ENCODE results near the gene OSBPL9.
A peak's percentile ranks its signal among the peaks of the same experiment; 100 is the strongest.

OSBPL9 gene, protein sequence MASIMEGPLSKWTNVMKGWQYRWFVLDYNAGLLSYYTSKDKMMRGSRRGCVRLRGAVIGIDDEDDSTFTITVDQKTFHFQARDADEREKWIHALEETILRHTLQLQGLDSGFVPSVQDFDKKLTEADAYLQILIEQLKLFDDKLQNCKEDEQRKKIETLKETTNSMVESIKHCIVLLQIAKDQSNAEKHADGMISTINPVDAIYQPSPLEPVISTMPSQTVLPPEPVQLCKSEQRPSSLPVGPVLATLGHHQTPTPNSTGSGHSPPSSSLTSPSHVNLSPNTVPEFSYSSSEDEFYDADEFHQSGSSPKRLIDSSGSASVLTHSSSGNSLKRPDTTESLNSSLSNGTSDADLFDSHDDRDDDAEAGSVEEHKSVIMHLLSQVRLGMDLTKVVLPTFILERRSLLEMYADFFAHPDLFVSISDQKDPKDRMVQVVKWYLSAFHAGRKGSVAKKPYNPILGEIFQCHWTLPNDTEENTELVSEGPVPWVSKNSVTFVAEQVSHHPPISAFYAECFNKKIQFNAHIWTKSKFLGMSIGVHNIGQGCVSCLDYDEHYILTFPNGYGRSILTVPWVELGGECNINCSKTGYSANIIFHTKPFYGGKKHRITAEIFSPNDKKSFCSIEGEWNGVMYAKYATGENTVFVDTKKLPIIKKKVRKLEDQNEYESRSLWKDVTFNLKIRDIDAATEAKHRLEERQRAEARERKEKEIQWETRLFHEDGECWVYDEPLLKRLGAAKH

DNA sequence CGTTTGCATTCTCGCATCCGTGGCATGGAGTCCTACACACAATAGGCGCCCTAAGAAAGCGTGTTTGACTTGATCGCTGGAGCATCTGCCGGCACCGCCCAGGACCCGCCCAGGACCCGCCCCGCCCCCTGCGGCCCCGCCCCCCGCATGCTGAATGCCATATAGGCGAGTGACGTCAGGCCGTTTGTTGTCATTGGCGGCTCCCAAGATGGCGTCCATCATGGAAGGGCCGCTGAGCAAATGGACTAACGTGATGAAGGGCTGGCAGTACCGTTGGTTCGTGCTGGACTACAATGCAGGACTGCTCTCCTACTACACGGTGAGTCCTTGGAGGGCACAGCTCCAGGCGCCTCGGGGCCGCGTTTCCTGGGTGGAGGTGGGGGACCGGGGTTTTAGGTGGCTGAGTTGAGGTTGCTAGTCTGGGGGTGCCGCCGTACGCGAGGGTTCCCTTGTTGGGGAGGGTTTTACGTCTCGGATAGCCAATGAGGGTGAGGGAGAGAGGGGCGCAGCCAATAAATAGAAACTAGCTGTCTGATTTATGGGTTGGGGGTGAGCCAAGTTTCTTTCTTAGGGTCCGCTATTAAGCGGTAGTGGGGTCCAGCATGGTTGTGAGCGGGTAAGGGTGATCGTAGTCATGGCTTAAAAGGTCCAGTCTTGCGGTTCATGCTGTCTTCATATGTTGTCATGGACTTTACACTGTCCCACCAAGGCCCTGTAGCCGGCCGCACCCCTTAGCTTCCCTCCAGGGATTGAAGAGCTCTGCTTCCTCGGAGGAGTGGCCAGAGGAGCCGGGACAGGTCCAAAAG is at the start of gene OSBPL9:
TSS of gene OSBPL9 (plus strand) at position 190 of the 806 bp plus-strand sequence. CDS start at position 209, 19 bp downstream.
- DNase-seq: peak; percentile 84

DNA sequence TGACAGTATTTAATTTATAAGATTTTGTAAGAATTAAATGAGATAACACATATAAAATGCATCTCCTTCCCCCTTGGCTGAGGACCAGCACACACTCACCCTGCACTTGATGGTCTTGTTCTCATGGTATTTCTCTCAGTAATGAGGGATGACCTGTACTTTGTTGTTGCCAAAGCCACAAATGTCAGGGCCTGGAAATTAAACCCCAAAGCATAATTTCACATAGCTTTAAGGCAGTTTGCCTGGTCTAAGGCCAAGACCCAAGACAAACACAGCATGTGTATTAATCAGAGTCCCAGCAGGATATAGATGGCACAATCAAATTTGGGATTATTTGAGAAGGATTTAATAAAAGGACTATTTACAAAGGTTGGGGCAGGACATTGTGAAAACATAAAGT is 49.2 kb upstream of the OSBPL9 start:
- no peak for DNase-seq

DNA sequence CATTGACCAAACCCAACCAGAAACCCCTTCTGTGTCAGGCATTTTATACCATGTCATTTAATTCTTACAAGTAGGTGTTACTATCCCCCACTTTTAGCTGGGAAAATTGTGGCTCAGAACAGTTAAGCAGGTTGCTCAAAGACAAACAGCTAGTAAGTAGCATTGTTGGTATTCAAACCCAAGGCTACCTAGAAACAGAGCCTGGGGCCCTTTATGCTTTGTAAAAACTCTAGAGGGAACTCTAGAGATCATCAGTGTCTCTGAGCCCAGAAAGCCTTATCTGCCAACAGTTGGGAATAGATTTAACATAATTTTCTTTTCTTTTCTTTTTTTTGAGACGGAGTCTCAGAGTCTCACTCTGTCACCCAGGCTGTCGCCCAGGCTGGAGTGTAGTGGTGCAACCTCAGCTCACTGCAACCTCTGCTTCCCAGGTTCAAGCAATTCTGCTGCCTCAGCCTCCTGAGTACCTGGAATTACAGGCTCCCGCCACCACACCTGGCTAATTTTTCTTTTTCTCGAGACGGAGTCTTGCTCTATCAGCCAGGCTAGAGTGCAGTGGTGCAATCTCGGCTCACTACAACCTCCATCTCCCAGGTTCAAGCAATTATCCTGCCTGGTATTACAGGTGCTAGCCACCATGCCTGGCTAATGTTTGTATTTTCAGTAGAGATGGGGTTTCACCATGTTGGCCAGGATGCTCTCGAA is 48.5 kb upstream of the OSBPL9 start:
- DNase-seq: no peak

DNA sequence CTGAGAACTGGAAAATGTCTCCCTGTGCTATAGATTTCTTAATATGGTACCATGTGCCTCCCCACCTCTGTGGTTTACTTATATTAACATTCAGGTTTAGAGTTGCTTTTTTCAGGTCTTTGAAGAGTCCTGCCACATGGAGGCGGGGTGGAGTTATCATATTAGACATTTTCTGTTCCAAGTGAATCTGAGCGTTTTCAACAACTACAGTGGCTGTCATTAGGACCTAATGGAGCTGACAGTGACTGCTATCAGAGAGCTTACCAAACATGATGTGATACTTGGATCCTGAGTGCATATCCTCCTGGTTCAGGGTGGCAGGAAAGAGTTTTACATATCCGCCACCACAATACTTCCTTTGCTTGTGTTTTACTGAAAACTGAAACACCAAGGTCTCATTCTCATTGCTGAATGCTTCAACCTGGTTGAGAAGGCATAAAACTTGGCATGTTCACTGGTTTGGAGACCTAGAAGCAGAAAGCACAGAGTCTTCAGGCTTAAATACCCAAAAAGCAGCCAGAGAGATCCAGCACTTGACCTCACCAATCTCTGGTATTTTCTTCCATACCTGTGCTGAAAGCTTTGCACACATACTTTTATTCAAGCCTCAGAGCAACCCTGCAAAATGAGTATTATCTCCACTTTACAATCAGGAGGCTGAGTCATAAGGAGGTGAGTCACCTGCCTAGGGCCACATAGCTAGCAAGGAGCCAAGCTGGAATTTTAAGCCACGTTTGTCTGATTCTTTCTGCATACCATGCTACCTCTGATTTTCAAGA is 47.4 kb upstream of the OSBPL9 start:
- DNase-seq: peak; percentile 28

DNA sequence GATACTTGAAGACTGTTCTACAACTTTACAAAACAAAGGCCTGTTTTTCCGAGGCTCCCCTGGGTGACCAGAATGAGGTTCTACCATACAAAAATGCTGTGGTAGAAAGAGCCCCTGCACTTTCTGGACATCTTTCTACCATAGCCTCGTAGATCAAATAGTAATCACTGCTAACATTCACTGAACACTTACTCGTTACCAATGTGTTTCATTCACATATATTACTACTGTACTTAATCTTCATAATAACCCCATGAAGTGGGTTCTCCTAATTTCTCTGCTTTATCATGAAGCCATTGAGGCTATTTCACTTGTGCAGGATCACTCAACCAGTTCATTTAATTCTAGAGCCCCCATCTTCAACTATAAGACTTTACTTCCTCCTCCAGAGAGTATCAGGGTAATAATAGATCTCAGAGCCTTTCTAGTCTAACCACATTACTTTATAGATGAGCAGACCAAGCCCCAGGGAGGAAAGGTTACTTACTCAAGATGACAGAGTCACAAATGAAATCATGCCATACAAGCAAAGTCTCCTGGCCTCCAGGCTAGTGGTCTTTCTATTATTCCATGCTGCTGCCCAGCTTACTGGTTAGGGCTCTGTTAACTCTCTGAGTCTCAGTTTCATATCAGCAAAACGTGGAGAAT is 46.7 kb upstream of the OSBPL9 start:
- peak; percentile 45 for DNase-seq

DNA sequence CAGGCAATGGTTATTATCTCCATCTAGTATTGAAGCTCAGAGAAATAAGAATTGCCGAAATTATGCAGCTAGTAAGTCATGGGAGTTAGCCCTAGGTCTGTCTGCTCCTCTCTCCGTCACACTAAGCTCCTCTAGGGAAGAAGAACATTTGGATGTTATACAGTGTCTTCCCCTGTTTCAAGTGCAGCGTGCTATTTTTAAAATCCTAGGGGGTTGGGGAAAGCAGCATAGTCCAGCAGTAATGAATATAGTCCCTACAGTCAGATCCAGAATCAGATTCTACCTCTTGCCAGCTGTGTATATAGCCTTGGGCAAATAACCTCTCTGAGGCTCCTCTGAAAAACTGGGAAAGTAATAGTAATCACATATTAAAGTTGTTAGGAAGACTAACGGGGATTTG is 44.5 kb upstream of the OSBPL9 start:
- no peak for DNase-seq

DNA sequence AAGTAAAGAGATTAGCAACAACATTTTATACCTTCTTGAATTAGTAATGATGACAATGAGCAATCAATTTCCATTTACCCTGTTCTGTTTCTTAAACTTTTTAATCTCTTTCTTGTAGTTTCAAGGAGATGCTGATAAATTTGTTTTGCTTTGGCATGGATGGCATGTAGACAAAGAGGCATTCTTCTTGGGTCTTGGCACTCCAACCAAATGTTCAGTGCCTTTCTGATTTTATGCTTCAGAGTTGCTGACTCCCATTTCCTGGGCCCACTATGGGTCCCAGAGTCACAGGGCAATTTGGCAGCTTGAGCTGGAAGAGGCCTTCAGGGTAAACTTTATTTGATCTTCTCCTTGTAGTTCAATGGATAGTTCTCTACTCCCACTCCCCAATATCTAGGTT is 42.1 kb upstream of the OSBPL9 start:
- DNase-seq: no peak

DNA sequence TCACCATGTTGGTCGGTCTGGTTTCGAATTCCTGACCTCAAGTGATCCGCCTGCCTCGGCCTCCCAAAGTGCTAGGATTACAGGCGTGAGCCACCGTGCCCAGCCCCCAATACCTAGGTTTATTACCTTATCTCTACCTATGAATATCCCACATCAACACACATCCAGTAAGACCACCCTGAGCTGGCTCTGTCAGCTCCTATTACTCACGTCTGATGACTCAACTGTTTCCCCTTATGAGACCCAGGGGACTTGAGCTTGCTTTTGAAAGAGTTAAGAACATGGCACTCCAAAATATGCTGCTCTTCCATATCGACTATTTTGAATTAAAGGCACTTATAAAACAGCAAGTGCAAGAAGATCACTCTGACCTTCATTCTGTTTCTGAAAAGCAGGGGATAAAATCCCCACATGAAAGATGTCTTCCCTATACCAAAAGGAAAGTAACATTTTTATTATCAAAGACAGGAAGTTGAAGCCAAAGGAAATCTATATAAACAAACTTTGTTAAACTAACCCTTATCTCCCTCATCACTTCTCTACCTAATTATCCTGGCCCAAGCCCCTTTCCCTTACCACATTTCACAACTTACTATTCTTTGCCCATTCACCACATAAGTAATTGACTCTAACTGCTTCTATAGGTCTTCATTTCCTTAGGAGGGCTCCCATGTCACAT is 41.3 kb upstream of the OSBPL9 start:
- DNase-seq: peak; percentile 8

DNA sequence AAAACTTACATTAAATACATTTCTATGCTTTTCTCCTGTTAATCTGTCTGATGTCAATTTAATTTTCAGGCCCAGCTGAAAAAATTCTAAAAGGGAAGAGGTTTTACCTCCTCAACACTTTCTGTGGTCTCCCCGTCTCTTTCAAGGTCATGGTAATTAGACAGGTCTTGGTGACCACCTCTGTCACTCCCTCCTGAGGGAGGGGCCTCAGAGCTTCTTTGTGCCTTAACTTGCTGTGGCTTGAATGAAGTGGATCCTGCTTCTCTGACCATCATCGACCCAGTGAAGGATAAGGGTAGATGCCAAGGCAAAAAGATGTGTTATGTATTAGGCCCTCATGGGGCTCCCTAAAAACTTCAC is 40.8 kb upstream of the OSBPL9 start:
- DNase-seq: no peak

DNA sequence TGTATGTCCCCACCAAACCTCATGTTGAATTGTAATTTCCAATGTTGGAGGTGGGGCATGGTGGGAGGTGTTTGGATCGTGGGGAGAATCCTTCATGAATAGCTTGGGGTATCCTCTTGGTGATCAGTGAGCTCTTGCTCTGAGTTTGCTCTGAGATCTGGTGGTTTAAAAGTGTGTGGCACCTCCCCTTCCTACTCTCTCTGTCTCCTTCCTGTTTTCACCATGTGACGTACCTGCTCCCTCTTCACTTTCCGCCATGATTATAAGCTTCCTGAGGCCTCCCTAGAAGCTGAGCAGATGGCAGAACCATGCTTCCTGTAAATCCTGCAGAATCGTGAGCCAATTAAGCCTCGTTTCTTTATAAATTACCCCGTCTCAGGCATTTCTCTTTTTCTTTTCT is 40.0 kb upstream of the OSBPL9 start:
- DNase-seq: no peak

DNA sequence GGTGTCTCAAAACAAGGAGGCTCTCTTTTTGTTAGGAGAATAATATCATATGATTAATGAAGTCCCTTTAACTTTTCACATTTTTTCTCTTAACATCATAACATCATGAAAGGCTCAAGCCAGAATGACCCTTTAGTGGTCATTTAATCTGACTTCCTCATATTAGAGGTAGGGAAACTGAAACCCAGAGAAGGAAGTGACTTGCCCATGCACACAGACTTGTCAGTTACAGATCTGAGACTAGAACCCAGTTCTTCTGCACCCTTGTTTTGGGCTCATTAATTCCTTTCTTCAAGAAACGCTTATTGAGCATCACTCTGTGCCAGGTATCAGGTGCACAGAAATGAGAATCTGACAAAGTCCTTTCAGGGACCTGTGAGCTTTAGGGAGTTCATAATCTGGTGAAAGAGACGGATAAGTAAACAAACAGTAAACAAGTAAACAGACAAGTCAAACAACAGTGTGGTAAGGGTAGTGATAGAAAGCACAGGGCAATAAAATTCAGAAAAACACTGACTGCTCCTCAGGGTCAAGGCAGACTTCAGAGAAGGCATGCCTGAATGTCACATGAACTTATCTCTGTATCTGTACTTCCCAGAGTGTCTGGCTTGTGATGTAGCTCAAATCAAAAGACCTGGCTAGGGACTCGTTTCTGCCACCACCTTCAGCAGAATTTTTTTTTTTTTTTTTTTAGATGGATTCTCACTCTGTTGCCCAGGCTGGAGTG is 38.3 kb upstream of the OSBPL9 start:
- peak; percentile 84 for DNase-seq

DNA sequence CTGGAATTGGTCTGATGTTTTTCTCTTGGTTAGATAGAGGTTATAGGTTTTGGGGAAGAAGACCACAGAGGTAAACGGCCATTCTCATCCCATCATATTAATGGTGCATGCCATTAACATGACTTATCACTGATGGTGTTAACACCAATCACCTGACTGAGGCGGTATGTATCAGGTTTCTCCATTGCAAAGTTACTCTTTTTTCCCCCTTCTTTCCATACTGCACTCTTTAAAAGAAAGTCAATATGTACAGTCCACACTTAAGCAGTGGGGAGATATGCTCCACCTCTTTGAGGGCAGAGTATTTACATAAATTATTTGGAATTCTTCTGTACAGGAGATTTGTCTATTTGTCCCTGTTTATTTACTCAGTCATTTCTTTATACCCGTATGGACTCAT is 35.7 kb upstream of the OSBPL9 start:
- DNase-seq: no peak

DNA sequence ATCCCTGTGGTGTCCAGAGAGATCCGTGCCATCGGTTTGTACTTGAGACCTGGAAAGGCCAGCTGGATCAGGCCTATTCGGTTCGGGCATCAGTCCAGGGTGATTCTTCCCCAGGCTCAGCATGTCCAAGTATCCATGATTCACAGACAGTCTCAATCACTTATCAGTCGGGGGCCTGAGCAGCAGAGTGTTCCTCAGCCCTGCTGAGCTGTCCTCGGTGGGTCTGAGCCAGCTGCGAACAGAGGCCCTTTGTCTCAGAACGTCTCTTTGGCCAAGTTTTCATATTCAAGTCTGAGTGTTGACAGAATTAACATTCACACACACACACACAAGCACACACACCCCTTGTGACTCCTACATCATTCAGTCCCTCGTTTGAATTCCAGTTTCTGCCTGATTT is 33.4 kb upstream of the OSBPL9 start:
- no peak for DNase-seq

DNA sequence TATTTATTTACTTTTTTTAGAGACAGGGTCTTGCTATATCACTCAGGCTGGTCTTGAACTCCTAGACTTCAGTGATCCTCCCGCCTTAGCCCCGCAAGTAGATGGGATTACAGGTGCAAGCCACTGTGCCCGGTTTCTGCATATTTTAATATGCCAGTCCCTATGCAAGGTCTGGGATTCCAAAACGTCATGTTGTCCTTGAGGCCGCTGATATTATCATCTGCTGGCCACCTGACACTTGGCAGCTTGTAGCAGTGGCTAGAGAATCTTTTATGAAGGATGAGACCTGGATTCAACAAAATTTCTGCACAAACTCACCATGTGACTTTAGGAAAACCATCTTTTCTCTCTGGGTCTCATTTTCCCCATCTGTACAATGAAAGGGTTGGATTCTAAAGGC is 32.9 kb upstream of the OSBPL9 start:
- DNase-seq: no peak

DNA sequence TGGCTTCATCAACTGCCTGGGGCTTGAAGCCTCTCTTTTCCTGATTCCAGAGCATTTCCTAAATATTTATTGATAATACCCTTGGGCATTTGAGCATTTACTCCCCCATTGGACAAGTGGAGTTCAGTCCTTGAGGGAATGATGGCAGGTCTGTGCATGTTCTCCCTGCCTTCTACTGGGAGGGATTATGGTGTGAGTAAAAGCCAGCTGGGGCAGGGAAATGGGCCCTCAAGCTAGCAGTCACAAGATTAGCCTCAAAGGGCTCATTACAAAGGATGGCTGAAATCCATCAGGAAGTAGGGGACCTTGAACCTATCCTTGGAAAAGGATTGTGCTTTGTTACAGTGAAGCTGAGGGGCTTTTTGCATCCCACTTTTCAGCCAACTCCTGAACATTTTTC is 24.2 kb upstream of the OSBPL9 start:
- no peak for DNase-seq

DNA sequence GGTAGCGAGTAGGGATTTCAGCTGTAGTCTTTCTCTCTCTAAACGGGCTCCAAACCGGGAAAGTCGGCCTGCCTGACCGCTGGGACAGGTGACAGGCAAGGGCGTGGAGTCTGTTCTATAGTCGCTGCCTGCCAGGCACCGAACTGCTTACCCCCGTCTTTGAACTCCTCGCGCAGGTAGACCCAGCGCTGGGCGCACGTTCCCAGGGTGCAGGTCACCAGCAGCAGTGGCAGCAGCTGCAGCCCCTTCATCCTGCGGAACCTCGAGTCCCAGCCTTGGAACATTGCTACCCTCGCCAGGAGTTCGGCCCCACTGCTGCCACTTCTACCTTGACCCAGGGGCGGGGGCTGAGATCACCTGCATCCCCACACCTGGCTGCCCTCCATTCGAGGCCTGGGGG is 22.2 kb upstream of the OSBPL9 start:
- DNase-seq: no peak

DNA sequence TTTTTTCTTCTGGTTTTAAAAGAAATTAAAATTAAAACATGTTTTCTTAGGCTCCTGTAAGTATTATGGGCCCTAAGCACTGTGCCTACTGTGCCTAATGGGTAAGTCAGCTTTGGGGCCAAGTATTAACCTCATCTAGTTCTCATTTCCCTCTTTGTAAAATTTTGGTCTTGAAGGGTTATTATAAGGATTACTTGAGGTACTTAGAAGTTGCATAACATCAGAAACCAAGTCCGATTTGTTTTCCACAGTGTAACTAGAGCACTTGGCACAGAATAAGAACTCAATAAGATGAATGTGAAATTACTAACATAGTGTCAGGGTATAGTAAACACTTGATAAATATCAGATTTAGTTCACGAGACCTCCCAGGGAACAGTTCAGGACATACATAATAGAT is 16.4 kb upstream of the OSBPL9 start:
- DNase-seq: peak; percentile 96

DNA sequence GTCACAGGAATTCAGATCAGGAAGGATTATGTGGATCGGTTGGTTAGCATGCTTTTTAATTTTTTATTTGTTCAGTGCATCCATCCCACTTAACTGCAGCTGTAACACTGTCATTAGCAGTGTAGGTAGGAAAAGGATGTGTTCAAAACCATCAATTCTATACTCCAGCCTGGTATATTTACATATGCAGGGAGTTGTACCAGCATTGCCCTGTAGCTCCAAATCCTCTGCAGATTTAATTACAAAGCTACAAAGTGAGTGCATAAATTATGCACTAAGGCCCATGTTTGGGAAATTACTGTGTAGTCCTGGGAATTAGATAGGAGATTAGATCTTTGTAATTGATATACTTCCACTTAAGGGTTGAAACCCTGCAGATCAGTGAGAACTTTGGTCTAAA is 15.9 kb upstream of the OSBPL9 start:
- no peak for DNase-seq

DNA sequence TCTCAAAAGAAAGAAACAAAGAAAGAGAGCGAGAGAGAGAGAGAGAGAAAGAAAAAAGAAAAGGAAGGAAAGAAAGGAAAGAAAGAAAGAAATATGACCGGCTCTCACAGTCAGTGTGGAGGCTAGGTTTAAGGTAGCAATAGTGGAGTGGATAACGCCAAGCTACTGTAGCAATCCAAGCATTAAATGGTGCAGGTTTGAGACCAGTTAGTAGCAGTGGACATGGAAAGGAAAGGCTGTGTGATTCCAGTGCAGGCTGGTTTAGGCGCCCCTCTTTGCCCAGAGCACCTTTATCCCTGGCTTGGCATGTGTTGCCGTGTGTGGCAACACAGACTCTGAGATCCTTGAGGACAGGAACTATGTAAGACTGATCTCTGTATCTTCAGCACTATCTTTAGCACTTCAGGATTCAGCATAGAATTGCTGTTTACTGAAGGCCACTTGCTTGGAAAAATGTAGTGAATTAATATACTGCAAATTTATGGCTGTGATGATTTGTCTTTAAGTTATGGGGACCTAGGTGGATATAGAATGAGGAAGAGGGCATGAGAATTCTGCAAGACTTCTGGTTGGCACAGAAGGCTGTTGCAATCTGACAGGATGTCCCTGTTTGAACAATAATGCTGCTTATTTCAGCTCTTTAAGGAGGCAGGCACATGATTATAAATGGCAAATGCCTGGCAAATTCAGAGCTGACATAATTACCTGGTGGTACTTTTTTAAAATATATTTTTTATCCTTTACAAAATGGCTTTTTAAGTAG is 10.8 kb upstream of the OSBPL9 start:
- DNase-seq: peak; percentile 83

DNA sequence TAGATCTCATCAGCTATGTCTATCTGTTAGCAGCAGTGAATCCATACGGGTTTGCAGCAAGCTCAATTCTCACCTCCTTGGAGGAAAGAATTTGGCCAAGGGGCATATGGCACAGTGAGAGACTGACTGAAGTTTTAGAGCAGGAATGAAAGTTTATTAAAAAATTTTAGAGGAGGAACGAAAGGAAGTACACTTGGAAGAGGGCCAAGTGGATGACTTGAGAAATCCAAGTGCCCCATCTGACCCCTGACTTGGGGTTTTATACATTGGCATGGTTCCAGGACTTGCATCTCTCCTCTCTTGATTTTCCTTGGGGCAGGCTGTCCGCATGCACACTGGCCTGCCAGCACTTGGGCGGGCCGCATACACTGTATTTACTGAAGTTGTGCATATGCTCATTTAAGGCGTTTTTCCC is 9.2 kb upstream of the OSBPL9 start:
- DNase-seq: peak; percentile 10
